OCI-LY1 (cell line): Measurements from ENCODE around the gene PRKCA.

ENCODE experiments used
- H2AFZ ChIP-seq: fragments of 200-600 bp; sonication (generic), shearing (Covaris generic); 2 replicates; pipeline ENCODE4 v1.6.0; 2014; ENCODE audit warnings: antibody characterized with exemption, mild to moderate bottlenecking, low read length
- H3F3A ChIP-seq: fragments of 200-600 bp; sonication (generic), shearing (Covaris generic); 2 replicates; pipeline ENCODE4 v1.6.0; 2014; ENCODE audit warnings: mild to moderate bottlenecking, antibody characterized with exemption, low read length, moderate library complexity; ENCODE audit not compliant: insufficient read depth
- H3K27ac ChIP-seq: fragments of 200-600 bp; sonication (generic); 2 replicates; pipeline ENCODE4 v1.5.1; 2014; ENCODE audit warnings: low read length, mixed run types, mild to moderate bottlenecking, low read depth; ENCODE audit not compliant: poor library complexity, severe bottlenecking
- H3K27me3 ChIP-seq: fragments of 200-600 bp; sonication (generic); 2 replicates; pipeline ENCODE4 v1.6.0; 2014; ENCODE audit warnings: antibody characterized with exemption, mild to moderate bottlenecking, low read length, moderate library complexity; ENCODE audit not compliant: insufficient read depth
- H3K36me3 ChIP-seq: fragments of 200-600 bp; sonication (generic); 2 replicates; pipeline ENCODE4 v1.6.1; 2014; ENCODE audit warnings: mild to moderate bottlenecking, antibody characterized with exemption, low read length, moderate library complexity, mixed read lengths; ENCODE audit not compliant: insufficient read depth
- H3K4me1 ChIP-seq: fragments of 200-600 bp; sonication (generic); 2 replicates; pipeline ENCODE4 v1.5.1; 2014; ENCODE audit warnings: mild to moderate bottlenecking, low read length, moderate library complexity; ENCODE audit not compliant: insufficient read depth, severe bottlenecking
- H3K4me2 ChIP-seq: fragments of 200-600 bp; sonication (generic), shearing (Covaris generic); 2 replicates; pipeline ENCODE4 v1.6.1; 2014; ENCODE audit warnings: low read length
- H3K4me3 ChIP-seq: fragments of 200-600 bp; sonication (generic); 2 replicates; pipeline ENCODE4 v1.5.1; 2014; ENCODE audit warnings: low read length, low read depth, mild to moderate bottlenecking, mixed read lengths; ENCODE audit not compliant: poor library complexity, severe bottlenecking
- H3K79me2 ChIP-seq: fragments of 200-600 bp; shearing (Covaris generic); 2 replicates; pipeline ENCODE4 v1.6.1; 2016; ENCODE audit warnings: mixed run types, low read length, mixed read lengths; ENCODE audit not compliant: insufficient read depth
- H3K9ac ChIP-seq: fragments of 200-600 bp; sonication (generic), shearing (Covaris generic); 2 replicates; pipeline ENCODE4 v1.6.1; 2014; ENCODE audit warnings: mild to moderate bottlenecking, low read length, mixed read lengths
- H3K9me2 ChIP-seq: fragments of 200-600 bp; sonication (generic), shearing (Covaris generic); 2 replicates; pipeline ENCODE4 v1.6.1; 2014; ENCODE audit warnings: low read depth, mild to moderate bottlenecking, low read length, mixed read lengths
- H3K9me3 ChIP-seq: fragments of 200-600 bp; shearing (Covaris generic); 2 replicates; pipeline ENCODE4 v1.6.1; 2014; ENCODE audit warnings: low read length, mixed read lengths
- H4K20me1 ChIP-seq: fragments of 200-600 bp; sonication (generic), shearing (Covaris generic); 2 replicates; pipeline ENCODE4 v1.6.0; 2016; ENCODE audit warnings: mild to moderate bottlenecking, low read length; ENCODE audit not compliant: insufficient read depth
- CTCF ChIP-seq: fragments of 200-600 bp; sonication (generic), shearing (Covaris generic); IDR thresholded peaks from 2 replicates; pipeline ENCODE4 v1.5.1; 2017; ENCODE audit warnings: mild to moderate bottlenecking, antibody characterized with exemption, low read length, moderate library complexity, mixed read lengths
- EZH2 ChIP-seq: fragments of 200-600 bp; sonication (generic), shearing (Covaris generic); IDR thresholded peaks from 2 replicates; pipeline ENCODE4 v1.8.0; 2017; ENCODE audit warnings: borderline replicate concordance, mixed run types, mild to moderate bottlenecking, antibody characterized with exemption, low read length, moderate library complexity, mixed read lengths

Gene PRKCA

GRCh38 chr17:66843627-66844026 is 541.2 kb downstream of the PRKCA start:
- H3K27ac ChIP-seq, result no peak overlapping the region

DNA sequence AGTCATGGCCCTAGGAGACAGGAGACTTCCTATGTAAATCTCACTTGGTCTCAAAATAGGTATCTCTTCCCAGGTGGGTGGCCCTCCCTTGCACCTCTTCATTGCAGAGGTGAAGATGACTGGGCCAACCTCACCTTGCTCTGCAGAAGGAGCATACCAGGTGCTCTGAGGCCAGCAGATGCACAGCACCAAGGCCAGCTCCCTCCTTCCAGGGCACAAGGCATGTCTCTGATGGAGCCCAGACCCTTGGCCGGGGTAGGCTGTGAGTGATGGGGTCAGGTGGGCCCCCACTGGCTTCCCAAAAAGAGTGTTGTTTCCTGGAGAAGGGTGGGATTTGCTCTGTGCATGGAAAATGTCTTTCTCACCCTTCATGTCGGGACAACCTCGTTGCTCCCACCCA is 545.3 kb downstream of the PRKCA start:
- Histone ChIP-seq H3K4me2 (no peak overlapping the region), H3K27ac (no peak overlapping the region), H3K4me1 (no peaks in the 10 kb centered on the region), H3K9me2 (no peaks in the 10 kb centered on the region), H3K4me3 (no peak overlapping the region), H3K36me3 (peaks cover 4% of the 10 kb centered on the region; the same call in 1 of the 2 replicates), H3K9ac (no peak overlapping the region), H3K79me2 (no peaks in the 10 kb centered on the region), H2AFZ (no peak overlapping the region), H4K20me1 (no peaks in the 10 kb centered on the region), H3K27me3 (no peaks in the 10 kb centered on the region; the same call in 1 of the 2 replicates), H3F3A (no peaks in the 10 kb centered on the region), H3K9me3 (peaks cover 11% of the 10 kb centered on the region)
- no peak for TF ChIP-seq CTCF
- no peak for TF ChIP-seq EZH2

More at GRCh38 chr17:66843627-66844026, 541.2 kb downstream of the PRKCA start:
- TF ChIP-seq CTCF (no peak), EZH2 (no peak)
- Histone ChIP-seq H3F3A (no peaks in the 10 kb centered on the region), H3K27me3 (no peaks in the 10 kb centered on the region; the same call in 1 of the 2 replicates), H3K4me1 (no peaks in the 10 kb centered on the region), H4K20me1 (no peaks in the 10 kb centered on the region), H3K36me3 (peaks cover 4% of the 10 kb centered on the region; the same call in 1 of the 2 replicates), H3K4me2 (no peak overlapping the region), H3K9me3 (peaks cover 11% of the 10 kb centered on the region), H3K9ac (no peak overlapping the region), H3K79me2 (no peaks in the 10 kb centered on the region), H3K4me3 (no peak overlapping the region), H2AFZ (no peak overlapping the region), H3K9me2 (no peaks in the 10 kb centered on the region)

DNA sequence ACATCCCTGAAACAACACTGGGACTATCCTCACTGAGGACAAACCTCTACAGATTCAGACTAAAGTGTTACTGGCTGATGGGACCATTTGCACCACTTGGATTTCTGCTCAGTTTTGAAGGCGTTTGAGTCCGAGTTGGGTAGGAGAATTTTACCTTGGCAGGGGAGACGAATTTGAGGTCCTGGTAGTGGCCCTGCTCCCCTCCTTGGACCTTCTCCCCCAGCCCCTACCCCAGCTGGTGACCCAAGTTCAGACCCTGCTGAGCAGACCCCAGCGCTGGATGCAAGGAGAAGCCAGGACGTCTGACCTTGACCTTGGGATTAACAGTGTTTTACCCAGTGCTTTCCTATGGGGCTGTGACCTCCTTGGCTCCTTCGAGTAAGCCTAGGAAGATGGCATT is 546.1 kb downstream of the PRKCA start:
- H3K9ac ChIP-seq, result no peak overlapping the region
- H3K4me3 ChIP-seq, result no peak overlapping the region
- H3F3A ChIP-seq, result no peaks in the 10 kb centered on the region
- H3K4me2 ChIP-seq, result no peak overlapping the region
- no peaks in the 10 kb centered on the region for H3K4me1 ChIP-seq
- no peaks in the 10 kb centered on the region for H3K9me2 ChIP-seq
- H4K20me1 ChIP-seq, result no peaks in the 10 kb centered on the region
- no peak overlapping the region for H2AFZ ChIP-seq
- H3K27me3 ChIP-seq, result no peaks in the 10 kb centered on the region; the same call in 1 of the 2 replicates
- H3K36me3 ChIP-seq, result peaks cover 4% of the 10 kb centered on the region; the same call in 1 of the 2 replicates
- H3K9me3 ChIP-seq, result peaks cover 11% of the 10 kb centered on the region
- H3K79me2 ChIP-seq, result no peaks in the 10 kb centered on the region
- no peak for TF ChIP-seq EZH2
- TF ChIP-seq CTCF, result no peak
- no peak overlapping the region for H3K27ac ChIP-seq
